IMR-90 (cell line): Measurements from ENCODE around the gene DYRK3. TPM values are rescaled to one million over a fixed set of nuclear protein-coding genes. Genes with fewer than 3 reads are reported as not detected.
A peak's percentile ranks its signal among the peaks of the same experiment; 100 is the strongest.

Experiments
- ELK1 ChIP-seq: fragments of 150-350 bp; IDR thresholded peaks from 2 replicates; pipeline ENCODE4 v1.6.1; 2016; ENCODE audit warnings: low read depth, mild to moderate bottlenecking, low read length, moderate library complexity, borderline replicate concordance
- MAFK ChIP-seq: IDR thresholded peaks from 2 replicates; pipeline ENCODE4 v1.6.1; 2012; ENCODE audit warnings: low read depth, low read length, improper control_type of control experiment
- RAD21 ChIP-seq: IDR thresholded peaks from 2 replicates; pipeline ENCODE4 v1.6.1; 2012; ENCODE audit warnings: low read length, improper control_type of control experiment
- RFX5 ChIP-seq: IDR thresholded peaks from 2 replicates; pipeline ENCODE4 v1.8.0; 2012; ENCODE audit warnings: low read depth, mild to moderate bottlenecking, low read length, moderate library complexity
- polyA plus RNA-seq, 3 experiments: library from polyadenylated mRNA; depleted of rRNA; stranded (reverse); fragments of >200 nt; gene quantifications; 2 replicates each; pipeline ENCODE4 v1.2.3, GENCODE V29; 2012; ENCODE audit warnings: low replicate concordance in 1 of 3
- total RNA-seq: library from RNA; depleted of rRNA; stranded (reverse); fragments of >200 nt; gene quantifications from 2 replicates; pipeline ENCODE4 v1.2.3, GENCODE V29; 2012
- TF ChIP-seq, protein P1 (sequence below): fragments of 150-350 bp; IDR thresholded peaks from 2 replicates; pipeline ENCODE4 v1.6.1; 2017; ENCODE audit warnings: mild to moderate bottlenecking, antibody characterized with exemption, low read length, low read depth

The DYRK3 gene
- total and polyA plus RNA-seq, 2 of the 4 experiments (the other 2 are of a cell fraction) = 5.5 to 22.0 TPM

GRCh38 chr1:206635080-206635977, at the start of gene DYRK3 (continued):
- TF ChIP-seq ELK1 (no peak), MAFK (no peak), RAD21 (no peak), RFX5 (no peak)
- TF ChIP-seq, protein P1, sequence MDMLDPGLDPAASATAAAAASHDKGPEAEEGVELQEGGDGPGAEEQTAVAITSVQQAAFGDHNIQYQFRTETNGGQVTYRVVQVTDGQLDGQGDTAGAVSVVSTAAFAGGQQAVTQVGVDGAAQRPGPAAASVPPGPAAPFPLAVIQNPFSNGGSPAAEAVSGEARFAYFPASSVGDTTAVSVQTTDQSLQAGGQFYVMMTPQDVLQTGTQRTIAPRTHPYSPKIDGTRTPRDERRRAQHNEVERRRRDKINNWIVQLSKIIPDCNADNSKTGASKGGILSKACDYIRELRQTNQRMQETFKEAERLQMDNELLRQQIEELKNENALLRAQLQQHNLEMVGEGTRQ = peak; percentile 72
